HepG2 (cell line): Measurements from ENCODE around the gene PSMG4. TPM values are rescaled to one million over a fixed set of nuclear protein-coding genes. Genes with fewer than 3 reads are reported as not detected.
A peak's percentile ranks its signal among the peaks of the same experiment; 100 is the strongest.

Experiments used
- ATF2 ChIP-seq: sonication (generic); formaldehyde crosslinking; IDR thresholded peaks from 2 replicates; pipeline ENCODE4 v1.4.0; 2020; ENCODE audit warnings: missing genetic modification reagents
- CREM ChIP-seq, 2 experiments: sonication (generic) in 1 of 2; formaldehyde crosslinking in 1 of 2; IDR thresholded peaks; 2 replicates each; pipeline versions ENCODE4 v1.4.0 to v1.6.1; 2016 to 2020; ENCODE audit warnings: antibody characterized with exemption in 1 of 2, mild to moderate bottlenecking in 1 of 2, missing genetic modification reagents in 1 of 2
- ELF1 ChIP-seq: sonication (generic); formaldehyde crosslinking; IDR thresholded peaks from 2 replicates; pipeline ENCODE4 v1.4.0; 2020; ENCODE audit warnings: missing genetic modification reagents
- HDAC1 ChIP-seq: sonication (generic); formaldehyde crosslinking; IDR thresholded peaks from 2 replicates; pipeline ENCODE4 v1.5.1; 2020; ENCODE audit warnings: mild to moderate bottlenecking, missing genetic modification reagents
- MAZ ChIP-seq, 2 experiments: sonication (generic) in 1 of 2; formaldehyde crosslinking in 1 of 2; IDR thresholded peaks; 2 replicates each; pipeline versions ENCODE4 v1.5.0 to v1.6.1; 2012 to 2020; ENCODE audit warnings: low read depth in 2 of 2, mild to moderate bottlenecking in 2 of 2, borderline replicate concordance in 1 of 2, improper control_type of control experiment in 1 of 2, low read length in 1 of 2, missing genetic modification reagents in 1 of 2, moderate library complexity in 1 of 2
- MED1 ChIP-seq: sonication (generic); formaldehyde crosslinking; IDR thresholded peaks from 2 replicates; pipeline ENCODE4 v1.4.0; 2020; ENCODE audit warnings: missing genetic modification reagents
- POLR2A ChIP-seq, 2 experiments: IDR thresholded peaks; 2 replicates each; pipeline ENCODE4 v1.6.1; 2011; ENCODE audit warnings: low read depth in 2 of 2, low read length in 2 of 2, mild to moderate bottlenecking in 1 of 2, moderate library complexity in 1 of 2; ENCODE audit not compliant: insufficient read depth in 1 of 2
- SAP130 ChIP-seq: IDR thresholded peaks from 2 replicates; pipeline ENCODE4 v1.6.1; 2016; ENCODE audit warnings: low read depth
- ZNF354B ChIP-seq: sonication (generic); formaldehyde crosslinking; IDR thresholded peaks from 2 replicates; pipeline ENCODE4 v1.8.0; 2022; ENCODE audit warnings: mild to moderate bottlenecking, missing genetic modification reagents
- ZNF563 ChIP-seq: sonication (generic); formaldehyde crosslinking; IDR thresholded peaks from 2 replicates; pipeline ENCODE4 v1.8.0; 2022; ENCODE audit warnings: mild to moderate bottlenecking, moderate library complexity, missing genetic modification reagents
- ZNF674 ChIP-seq: sonication (generic); formaldehyde crosslinking; IDR thresholded peaks from 2 replicates; pipeline ENCODE4 v1.5.0; 2020; ENCODE audit warnings: low read depth, mild to moderate bottlenecking, missing genetic modification reagents
- polyA plus RNA-seq, 8 experiments: library from polyadenylated mRNA; depleted of rRNA in 3 of 8; stranded (reverse) in 7 of 8; unstranded in 1 of 8; fragments of >200 nt; fragmentation: Illumina TruSeq in 4 of 8; extraction: Trizol in 4 of 8; gene quantifications; 2 replicates each; pipeline versions ENCODE4 v1.2.1 to v1.2.3, GENCODE V29; 2011 to 2016; ENCODE audit warnings: low read depth in 4 of 8, missing spikeins in 1 of 8, mixed read lengths in 1 of 8; ENCODE audit not compliant: insufficient read depth in 1 of 8
- total RNA-seq, 5 experiments: library from RNA; depleted of rRNA; stranded (reverse); fragments of >200 nt; fragmentation: Illumina TruSeq; extraction: Trizol; gene quantifications; 2 replicates each; pipeline ENCODE4 v1.2.3, GENCODE V29; 2016; ENCODE audit warnings: low read depth in 1 of 5
- TF ChIP-seq, protein P1 (sequence below): sonication (generic); formaldehyde crosslinking; IDR thresholded peaks from 2 replicates; pipeline ENCODE4 v1.8.1; 2023; ENCODE audit warnings: mild to moderate bottlenecking, moderate library complexity, missing genetic modification reagents
- TF ChIP-seq, protein P2 (sequence below): sonication (generic); formaldehyde crosslinking; IDR thresholded peaks from 2 replicates; pipeline ENCODE4 v1.4.0; 2020; ENCODE audit warnings: missing genetic modification reagents, borderline replicate concordance
- TF ChIP-seq, protein P3 (sequence below): sonication (generic); formaldehyde crosslinking; IDR thresholded peaks from 2 replicates; pipeline ENCODE4 v1.5.0; 2020; ENCODE audit warnings: mild to moderate bottlenecking, missing genetic modification reagents, borderline replicate concordance

PSMG4 gene
- total and polyA plus RNA-seq, 2 of the 13 experiments (the other 11 are each of a cell fraction or from before 2014, with no cell fraction given) = 28.5 to 32.8 TPM

DNA sequence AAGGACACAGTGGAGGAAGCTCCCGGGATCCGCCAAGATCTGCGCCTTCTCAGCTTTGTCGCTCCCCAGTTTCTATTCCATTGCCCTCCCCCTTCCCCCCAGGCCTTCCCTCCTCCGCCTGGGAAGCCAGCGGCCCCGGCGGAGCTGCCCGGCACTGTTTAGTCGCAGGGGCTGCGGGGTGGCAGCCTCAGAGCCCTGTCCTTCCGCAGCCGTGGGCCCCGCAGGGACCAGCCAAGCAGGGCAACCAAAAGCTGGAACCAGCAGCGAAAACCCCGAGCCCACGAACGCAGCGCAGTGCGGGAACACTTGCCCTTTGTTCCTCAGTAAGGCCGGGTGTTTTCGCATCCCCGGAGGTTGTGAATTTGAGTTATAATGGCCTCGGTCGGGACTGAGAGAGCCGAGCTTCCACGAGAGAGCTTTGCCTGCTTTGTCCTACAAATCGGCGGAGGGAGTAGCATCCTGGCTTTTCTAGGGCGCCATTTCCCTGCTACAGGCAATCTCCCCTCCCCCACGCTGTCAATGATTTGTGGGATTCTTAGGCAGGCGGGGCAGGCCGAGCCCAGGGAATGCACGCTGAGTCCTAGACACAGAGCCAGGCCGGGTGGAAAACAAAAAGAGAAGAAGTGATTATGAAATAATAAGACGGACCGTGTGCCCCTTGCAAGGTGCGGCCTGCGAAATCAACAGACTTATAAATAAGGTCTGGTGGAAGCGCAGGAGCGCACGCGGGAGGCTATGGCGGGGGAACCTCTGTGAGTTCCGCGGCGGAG, 27.3 kb upstream of the PSMG4 start (continued):
- peak; percentile 57; the same call in 1 of the 2 replicates for TF ChIP-seq ATF2
- peak; percentile 71 for TF ChIP-seq HDAC1
- no peak for TF ChIP-seq ZNF354B (CRISPR knock-in tag)
- TF ChIP-seq POLR2A (IDR thresholded peaks at IDR 0.05; ENCODE audit: insufficient read depth in 1 of 2, low read depth in 2 of 2, low read length in 2 of 2) = peak in 1 of 2 experiments; percentile 51; a peak in 2 of 4 replicates
- no peak for TF ChIP-seq MAZ (IDR thresholded peaks at IDR 0.05; ENCODE audit: borderline replicate concordance, low read depth, low read length)
- TF ChIP-seq MAZ (CRISPR knock-in tag; IDR thresholded peaks at IDR 0.05; ENCODE audit: low read depth) = peak; percentile 61; the same call in 1 of the 2 replicates
- TF ChIP-seq MED1 (CRISPR knock-in tag) = peak; percentile 40
- TF ChIP-seq SAP130 = peak; percentile 79
- 0 out of 2 replicates have a peak, but pooled peaks have one; percentile 13 for TF ChIP-seq ELF1
- TF ChIP-seq ZNF674 (CRISPR knock-in tag) = 0 out of 2 replicates have a peak, but pooled peaks have one; percentile 41
- TF ChIP-seq, protein P1, sequence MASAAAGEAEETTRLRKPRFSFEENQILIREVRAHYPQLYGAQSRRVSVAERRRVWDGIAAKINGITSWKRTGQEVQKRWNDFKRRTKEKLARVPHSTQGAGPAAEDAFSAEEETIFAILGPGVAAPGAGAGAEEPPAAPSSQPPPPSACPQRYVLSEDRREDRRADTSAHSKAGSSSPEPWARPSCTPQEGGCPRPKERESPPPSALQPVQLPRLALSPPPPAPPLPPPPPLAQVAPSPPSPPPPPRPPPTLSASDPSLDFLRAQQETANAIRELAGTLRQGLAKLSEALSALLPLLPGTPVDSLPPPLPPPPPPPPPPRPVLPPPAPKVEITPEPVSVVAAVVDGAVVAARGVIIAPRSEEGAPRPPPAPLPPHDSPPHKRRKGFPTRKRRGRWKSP = peak; percentile 85
- no peak for TF ChIP-seq CREM (IDR thresholded peaks at IDR 0.05)
- TF ChIP-seq CREM (CRISPR knock-in tag; IDR thresholded peaks at IDR 0.05) = 0 out of 2 replicates have a peak, but pooled peaks have one; percentile 27
- TF ChIP-seq, protein P2, sequence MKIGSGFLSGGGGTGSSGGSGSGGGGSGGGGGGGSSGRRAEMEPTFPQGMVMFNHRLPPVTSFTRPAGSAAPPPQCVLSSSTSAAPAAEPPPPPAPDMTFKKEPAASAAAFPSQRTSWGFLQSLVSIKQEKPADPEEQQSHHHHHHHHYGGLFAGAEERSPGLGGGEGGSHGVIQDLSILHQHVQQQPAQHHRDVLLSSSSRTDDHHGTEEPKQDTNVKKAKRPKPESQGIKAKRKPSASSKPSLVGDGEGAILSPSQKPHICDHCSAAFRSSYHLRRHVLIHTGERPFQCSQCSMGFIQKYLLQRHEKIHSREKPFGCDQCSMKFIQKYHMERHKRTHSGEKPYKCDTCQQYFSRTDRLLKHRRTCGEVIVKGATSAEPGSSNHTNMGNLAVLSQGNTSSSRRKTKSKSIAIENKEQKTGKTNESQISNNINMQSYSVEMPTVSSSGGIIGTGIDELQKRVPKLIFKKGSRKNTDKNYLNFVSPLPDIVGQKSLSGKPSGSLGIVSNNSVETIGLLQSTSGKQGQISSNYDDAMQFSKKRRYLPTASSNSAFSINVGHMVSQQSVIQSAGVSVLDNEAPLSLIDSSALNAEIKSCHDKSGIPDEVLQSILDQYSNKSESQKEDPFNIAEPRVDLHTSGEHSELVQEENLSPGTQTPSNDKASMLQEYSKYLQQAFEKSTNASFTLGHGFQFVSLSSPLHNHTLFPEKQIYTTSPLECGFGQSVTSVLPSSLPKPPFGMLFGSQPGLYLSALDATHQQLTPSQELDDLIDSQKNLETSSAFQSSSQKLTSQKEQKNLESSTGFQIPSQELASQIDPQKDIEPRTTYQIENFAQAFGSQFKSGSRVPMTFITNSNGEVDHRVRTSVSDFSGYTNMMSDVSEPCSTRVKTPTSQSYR (CRISPR knock-in tag) = peak; percentile 100
- TF ChIP-seq, protein P3, sequence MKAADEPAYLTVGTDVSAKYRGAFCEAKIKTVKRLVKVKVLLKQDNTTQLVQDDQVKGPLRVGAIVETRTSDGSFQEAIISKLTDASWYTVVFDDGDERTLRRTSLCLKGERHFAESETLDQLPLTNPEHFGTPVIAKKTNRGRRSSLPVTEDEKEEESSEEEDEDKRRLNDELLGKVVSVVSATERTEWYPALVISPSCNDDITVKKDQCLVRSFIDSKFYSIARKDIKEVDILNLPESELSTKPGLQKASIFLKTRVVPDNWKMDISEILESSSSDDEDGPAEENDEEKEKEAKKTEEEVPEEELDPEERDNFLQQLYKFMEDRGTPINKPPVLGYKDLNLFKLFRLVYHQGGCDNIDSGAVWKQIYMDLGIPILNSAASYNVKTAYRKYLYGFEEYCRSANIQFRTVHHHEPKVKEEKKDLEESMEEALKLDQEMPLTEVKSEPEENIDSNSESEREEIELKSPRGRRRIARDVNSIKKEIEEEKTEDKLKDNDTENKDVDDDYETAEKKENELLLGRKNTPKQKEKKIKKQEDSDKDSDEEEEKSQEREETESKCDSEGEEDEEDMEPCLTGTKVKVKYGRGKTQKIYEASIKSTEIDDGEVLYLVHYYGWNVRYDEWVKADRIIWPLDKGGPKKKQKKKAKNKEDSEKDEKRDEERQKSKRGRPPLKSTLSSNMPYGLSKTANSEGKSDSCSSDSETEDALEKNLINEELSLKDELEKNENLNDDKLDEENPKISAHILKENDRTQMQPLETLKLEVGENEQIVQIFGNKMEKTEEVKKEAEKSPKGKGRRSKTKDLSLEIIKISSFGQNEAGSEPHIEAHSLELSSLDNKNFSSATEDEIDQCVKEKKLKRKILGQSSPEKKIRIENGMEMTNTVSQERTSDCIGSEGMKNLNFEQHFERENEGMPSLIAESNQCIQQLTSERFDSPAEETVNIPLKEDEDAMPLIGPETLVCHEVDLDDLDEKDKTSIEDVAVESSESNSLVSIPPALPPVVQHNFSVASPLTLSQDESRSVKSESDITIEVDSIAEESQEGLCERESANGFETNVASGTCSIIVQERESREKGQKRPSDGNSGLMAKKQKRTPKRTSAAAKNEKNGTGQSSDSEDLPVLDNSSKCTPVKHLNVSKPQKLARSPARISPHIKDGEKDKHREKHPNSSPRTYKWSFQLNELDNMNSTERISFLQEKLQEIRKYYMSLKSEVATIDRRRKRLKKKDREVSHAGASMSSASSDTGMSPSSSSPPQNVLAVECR = peak; percentile 60; the same call in 1 of the 2 replicates
- TF ChIP-seq ZNF563 (CRISPR knock-in tag) = peak; percentile 74
